GM12878 (cell line): ENCODE measurements around the gene RFT1. TPM values are rescaled to one million over a fixed set of nuclear protein-coding genes. Genes with fewer than 3 reads are reported as not detected.

Experiments used
- ATAC-seq: fragments of 200-7000 bp; cut with Tn5 transposase; 3 replicates; pipeline ENCODE4 v1.9.1; 2020; ENCODE audit warnings: mild to moderate bottlenecking, moderate library complexity
- BruUV-seq: library from RNA; stranded (reverse); fragments of 400-500 nt; replicated peaks from 2 replicates; lab custom pipeline; 2021; lab: Mats Ljungman, UMichigan
- CTCF ChIA-PET: fragments of 300-600 bp; sonication (Branson Sonifier 250); formaldehyde crosslinking; extraction: SDS; loops from one replicate; lab custom pipeline; 2021; ENCODE audit warnings: inconsistent platforms; lab: Yijun Ruan, JAX
- POLR2A ChIA-PET: fragments of 350-600 bp; formaldehyde crosslinking; extraction: SDS; loops from one replicate; lab custom pipeline; 2021; ENCODE audit warnings: inconsistent platforms; lab: Charles Lee
- RAD21 ChIA-PET: fragments of 300-600 bp; sonication (Branson Sonifier 250); formaldehyde crosslinking; loops from one replicate; lab custom pipeline; 2023; ENCODE audit warnings: antibody characterized with exemption; ENCODE audit not compliant: unreplicated experiment; lab: Charles Lee
- SMC1A ChIA-PET: fragments of 300-600 bp; sonication (Branson Sonifier 250); formaldehyde crosslinking; loops from one replicate; lab custom pipeline; 2023; ENCODE audit not compliant: unreplicated experiment, uncharacterized antibody; lab: Charles Lee
- DNase-seq: peaks from one replicate; pipeline ENCODE4 v3.0.0-alpha.2; 2011; ENCODE audit warnings: low read depth, low spot score
- FAIRE-seq: peaks from 3 replicates; lab custom pipeline; 2011; peaks lifted over from hg19 to GRCh38; lab: Jason Lieb, UNC
- H2AFZ ChIP-seq: 2 replicates; pipeline ENCODE4 v1.6.0; 2011; ENCODE audit warnings: low read depth, low read length, control low read depth; ENCODE audit not compliant: control insufficient read depth
- H3K27ac ChIP-seq: 2 replicates; pipeline ENCODE4 v1.5.1; 2011; ENCODE audit warnings: control low read depth; ENCODE audit not compliant: control insufficient read depth, insufficient read depth
- H3K27me3 ChIP-seq, 2 experiments: replicated peaks in 1 of 2; 2 replicates each; pipeline versions ENCODE4 v1.6.0 to v1.6.1; 2011; ENCODE audit warnings: low read length in 1 of 2; ENCODE audit not compliant: control insufficient read depth in 2 of 2, insufficient read depth in 2 of 2
- H3K36me3 ChIP-seq, 2 experiments: 2 replicates each; pipeline ENCODE4 v1.5.1; 2011; ENCODE audit warnings: low read length in 1 of 2; ENCODE audit not compliant: control insufficient read depth in 2 of 2, insufficient read depth in 2 of 2
- H3K4me1 ChIP-seq: 2 replicates; pipeline ENCODE4 v1.6.1; 2011; ENCODE audit warnings: mild to moderate bottlenecking, low read length, moderate library complexity, mixed read lengths; ENCODE audit not compliant: control insufficient read depth, insufficient read depth
- H3K4me2 ChIP-seq: 2 replicates; pipeline ENCODE4 v1.6.0; 2011; ENCODE audit warnings: control low read depth; ENCODE audit not compliant: control insufficient read depth, insufficient read depth
- H3K4me3 ChIP-seq: fragments of 200-600 bp; sonication (generic); 2 replicates; pipeline ENCODE4 v1.5.1; 2016
- H3K79me2 ChIP-seq: 2 replicates; pipeline ENCODE4 v1.6.0; 2011; ENCODE audit warnings: low read length; ENCODE audit not compliant: control insufficient read depth, insufficient read depth
- H3K9ac ChIP-seq: 2 replicates; pipeline ENCODE4 v1.8.0; 2011; ENCODE audit warnings: low read length, control low read depth, mixed read lengths; ENCODE audit not compliant: control insufficient read depth, insufficient read depth
- H3K9me3 ChIP-seq: replicated peaks from 3 replicates; pipeline ENCODE4 v1.5.1; 2011; ENCODE audit warnings: mild to moderate bottlenecking, low read length; ENCODE audit not compliant: control insufficient read depth, insufficient read depth
- H4K20me1 ChIP-seq: 2 replicates; pipeline ENCODE4 v1.6.0; 2011; ENCODE audit not compliant: control insufficient read depth, insufficient read depth
- CREM ChIP-seq: IDR thresholded peaks from 2 replicates; pipeline ENCODE4 v1.6.1; 2014; ENCODE audit warnings: antibody characterized with exemption, low read depth
- EGR1 ChIP-seq, 2 experiments: IDR thresholded peaks; 1 replicate in 1 of 2; 2 replicates in 1 of 2; pipeline ENCODE4 v1.6.1; 2011 to 2012; ENCODE audit warnings: low read depth in 2 of 2, low read length in 2 of 2, borderline replicate concordance in 1 of 2, mild to moderate bottlenecking in 1 of 2, moderate library complexity in 1 of 2
- MAX ChIP-seq: IDR thresholded peaks from 2 replicates; pipeline ENCODE4 v1.6.1; 2012; ENCODE audit warnings: low read depth, low read length, improper control_type of control experiment
- MTA3 ChIP-seq: IDR thresholded peaks from 2 replicates; pipeline ENCODE4 v1.6.1; 2012; ENCODE audit warnings: low read length, inconsistent platforms, borderline replicate concordance
- PKNOX1 ChIP-seq: fragments of 450-650 bp; IDR thresholded peaks from 2 replicates; pipeline ENCODE4 v1.6.1; 2016; ENCODE audit warnings: mild to moderate bottlenecking
- PML ChIP-seq: IDR thresholded peaks from 2 replicates; pipeline ENCODE4 v1.6.1; 2012; ENCODE audit warnings: low read length, inconsistent platforms
- POU2F2 ChIP-seq: IDR thresholded peaks from 3 replicates; pipeline ENCODE4 v1.6.1; 2011; ENCODE audit warnings: low read depth, mild to moderate bottlenecking, low read length, borderline replicate concordance
- YY1 ChIP-seq: IDR thresholded peaks from 2 replicates; pipeline ENCODE4 v1.6.1; 2011; ENCODE audit warnings: low read depth, mild to moderate bottlenecking, low read length
- WGBS: methylation state at CpG from one replicate; pipeline ENCODE4 v1.1.6; 2016; ENCODE audit warnings: low lambda C conversion rate; ENCODE audit not compliant: insufficient replicate concordance, insufficient coverage; ENCODE audit errors: missing lambda C conversion rate; 5-methylcytosine and 5-hydroxymethylcytosine counted together
- in situ Hi-C: fragments of 300-500 bp; cut with MboI; formaldehyde crosslinking; loops from 9 replicates; pipeline ENCODE4 v1.14.3; 2018; ENCODE audit warnings: mixed read lengths
- intact Hi-C: fragments of 100-400 bp; cut with micrococcal nuclease; formaldehyde crosslinking; loops from one replicate; pipeline ENCODE4 v1.14.2; 2022; ENCODE audit not compliant: unreplicated experiment
- polyA plus RNA-seq, 11 experiments: library from polyadenylated mRNA; depleted of rRNA in 4 of 11; unstranded in 6 of 11; stranded (reverse) in 5 of 11; fragments of >200 nt; fragmentation: Nextera tagmentation in 4 of 11; fragmentation: Illumina TruSeq in 1 of 11; extraction: Ambion mirVana in 4 of 11; extraction: Trizol in 1 of 11; gene quantifications; 1 replicate in 1 of 11; 2 replicates in 10 of 11; pipeline versions ENCODE4 v1.2.1 to v1.2.3, GENCODE V29; 2011 to 2016; ENCODE audit warnings: inconsistent platforms in 2 of 11, missing spikeins in 2 of 11, low read depth in 1 of 11
- total RNA-seq, 4 experiments: library from RNA; depleted of rRNA in 3 of 4; stranded (reverse); fragments of >200 nt in 3 of 4; fragmentation: Illumina TruSeq in 1 of 4; extraction: Trizol in 1 of 4; gene quantifications; 2 replicates each; pipeline versions ENCODE4 v1.2.1 to v1.2.3, GENCODE V29; 2013 to 2021

The RFT1 gene
- total and polyA plus RNA-seq, 10 of the 15 experiments (the other 5 are each of a cell fraction or from before 2014, with no cell fraction given): 16.6 to 75.1 (median 34.5) TPM

GRCh38 chr3:53167418-53168174 lies 37.4 kb upstream of the RFT1 start:
- intact Hi-C loops: no loop called here
- SMC1A ChIA-PET: interaction anchor here (0.8 to 2.1 kb wide), 10 partner anchors 17 to 48 kb away, joined by 3 to 7 read pairs (median 4); no protein-coding TSS in a partner anchor
- POLR2A ChIA-PET: interaction anchor here (0.6 to 2.0 kb wide), 3 partner anchors 13 to 119 kb away, joined by 5 to 6 read pairs (median 6); no protein-coding TSS in a partner anchor
- no peaks in the 10 kb centered on the region for H3K9me3 ChIP-seq
- peak overlapping the region; percentile 45 for H3K9ac ChIP-seq
- 42% methylated on average over 7 of the region's 7 CpGs for WGBS
- H2AFZ ChIP-seq: no peak overlapping the region
- peak overlapping the region; percentile 77 for H3K4me2 ChIP-seq
- no peaks in the 10 kb centered on the region for H3K27me3 ChIP-seq
- TF ChIP-seq POU2F2 (peak; percentile 78; the same call in 1 of the 3 replicates), YY1 (peak; percentile 65), MTA3 (0 out of 2 replicates have a peak, but pooled peaks have one; percentile 50), MAX (peak; percentile 20; the same call in 1 of the 2 replicates), EGR1 (IDR thresholded peaks at IDR 0.05; ENCODE audit: borderline replicate concordance in 1 of 2, low read depth in 2 of 2, low read length in 2 of 2) (peak in 1 of 2 experiments; percentile 2; a peak in 1 of 3 replicates), PKNOX1 (peak; percentile 39; the same call in 1 of the 2 replicates), CREM (no peak), PML (no peak)
- CTCF ChIA-PET: interaction anchor here (0.6 to 11.6 kb wide), 7 partner anchors 26 to 120 kb away, joined by 3 to 125 read pairs (median 7); no protein-coding TSS in a partner anchor
- DNase-seq (no peak), ATAC-seq (peak; percentile 6), FAIRE-seq (peak; percentile 49)
- H3K79me2 ChIP-seq: peaks cover 100% of the 10 kb centered on the region
- in situ Hi-C loops: no loop called here
- peak overlapping the region; percentile 81 for H3K27ac ChIP-seq
- H3K4me3 ChIP-seq: peak overlapping the region; percentile 68
- BruUV-seq: no TSS peak
- peaks cover 13 to 15% of the 10 kb centered on the region in 2 experiments for H3K36me3 ChIP-seq
- H3K4me1 ChIP-seq: peaks cover 92% of the 10 kb centered on the region
- peaks cover 12% of the 10 kb centered on the region for H4K20me1 ChIP-seq
- RAD21 ChIA-PET: interaction anchor here (1.0 to 5.3 kb wide), 6 partner anchors 13 to 32 kb away, joined by 3 to 44 read pairs (median 18); no protein-coding TSS in a partner anchor
